ENCODE data around the gene CHRNA1.

- TF ChIP-seq CTCF (IDR thresholded peaks at IDR 0.05; ENCODE audit: low read depth, low read length, poor library complexity, severe bottlenecking) (no peak), EZH2phosphoT487 (IDR thresholded peaks at IDR 0.05; ENCODE audit: borderline replicate concordance, low read length) (no peak)
Measured at GRCh38 chr2:174717916-174718315, 46.4 kb downstream of the CHRNA1 start.

Measured in DOHH2 (cell line).